Fibroblast of mammary gland (primary cell): ENCODE measurements around the gene RASSF5.

Experiments
- DNase-seq: peaks from one replicate; pipeline ENCODE4 v3.0.0-alpha.2; 2010; ENCODE audit warnings: low read depth
- H3K4me3 ChIP-seq: 2 replicates; pipeline ENCODE4 v1.5.1; 2011; ENCODE audit warnings: low read depth, mild to moderate bottlenecking, low read length, moderate library complexity; ENCODE audit not compliant: control insufficient read depth
- CTCF ChIP-seq: conservative IDR thresholded peaks from 2 replicates; pipeline ENCODE4 v1.5.1; 2011; ENCODE audit warnings: low read depth, low read length, inconsistent platforms; ENCODE audit not compliant: control insufficient read depth, insufficient read depth

RASSF5 gene

GRCh38 chr1:206518743-206519142 is 11.4 kb downstream of the RASSF5 start:
- TF ChIP-seq CTCF: no peak
- H3K4me3 ChIP-seq: no peak overlapping the region
- no peak for DNase-seq

GRCh38 chr1:206521127-206521526 is 13.8 kb downstream of the RASSF5 start:
- no peak overlapping the region for H3K4me3 ChIP-seq
- DNase-seq: no peak
- TF ChIP-seq CTCF: no peak

GRCh38 chr1:206521694-206522402 is 14.5 kb downstream of the RASSF5 start:
- no peak overlapping the region for H3K4me3 ChIP-seq
- no peak for TF ChIP-seq CTCF
- DNase-seq: no peak

GRCh38 chr1:206524739-206525364 is 17.5 kb downstream of the RASSF5 start:
- H3K4me3 ChIP-seq: no peak overlapping the region
- DNase-seq: no peak
- no peak for TF ChIP-seq CTCF

GRCh38 chr1:206526064-206526911 is 19.0 kb downstream of the RASSF5 start:
- peak; percentile 25 for DNase-seq
- no peak overlapping the region for H3K4me3 ChIP-seq
- TF ChIP-seq CTCF: no peak

- no peak for TF ChIP-seq CTCF
Measured at GRCh38 chr1:206529425-206529824, 22.1 kb downstream of the RASSF5 start.

More at GRCh38 chr1:206529425-206529824, 22.1 kb downstream of the RASSF5 start:
- no peak for DNase-seq
- no peak overlapping the region for H3K4me3 ChIP-seq
